Measurements from ENCODE around the gene PARVG. TPM values are rescaled to one million over a fixed set of nuclear protein-coding genes. Genes with fewer than 3 reads are reported as not detected.

The PARVG gene
- total and polyA plus RNA-seq, 12 donors, result 1.4 to 61.1 (median 14.8) TPM

- H3K4me1 ChIP-seq (replicated peaks in 1 of 2), result no peaks in the 10 kb centered on the region
Observed at GRCh38 chr22:44147008-44147645, 33.6 kb upstream of the PARVG start.

GRCh38 chr22:44147821-44148574 lies 32.7 kb upstream of the PARVG start:
- no peaks in the 10 kb centered on the region for H3K27me3 ChIP-seq

More at GRCh38 chr22:44147008-44147645, 33.6 kb upstream of the PARVG start:
- Histone ChIP-seq H3K9me3 (replicated peaks in 1 of 3) (no peaks in the 10 kb centered on the region), H3K36me3 (replicated peaks in 1 of 2) (no peaks in the 10 kb centered on the region), H3K27me3 (no peaks in the 10 kb centered on the region), H3K27ac (no peak overlapping the region), H3K4me3 (no peak overlapping the region)
- no peak for DNase-seq
- intact Hi-C loops (cut with DNase I), result no loop called here
- WGBS, 4 donors, result 83 to 95% (median 87%) methylated on average over 12 of the region's 12 CpGs
- TF ChIP-seq POLR2A (IDR thresholded peaks at IDR 0.05), result no peak
- TF ChIP-seq CTCF (IDR thresholded peaks at IDR 0.05), result no peak

GRCh38 chr22:44151676-44152075 lies 29.0 kb upstream of the PARVG start:
- no peak for DNase-seq
- no peaks in the 10 kb centered on the region for H3K27me3 ChIP-seq
- intact Hi-C loops (cut with DNase I), result no loop called here
- H3K9me3 ChIP-seq (replicated peaks in 1 of 3), result no peaks in the 10 kb centered on the region
- H3K4me1 ChIP-seq (replicated peaks in 1 of 2), result no peaks in the 10 kb centered on the region
- H3K36me3 ChIP-seq (replicated peaks in 1 of 2), result no peaks in the 10 kb centered on the region
- H3K27ac ChIP-seq, result no peak overlapping the region
- no peak for TF ChIP-seq CTCF (IDR thresholded peaks at IDR 0.05)
- TF ChIP-seq POLR2A (IDR thresholded peaks at IDR 0.05), result no peak
- WGBS, 4 donors, result 85 to 91% (median 89%) methylated on average over 4 of the region's 4 CpGs
- H3K4me3 ChIP-seq, result no peak overlapping the region

More at GRCh38 chr22:44147821-44148574, 32.7 kb upstream of the PARVG start:
- H3K4me3 ChIP-seq, result no peak overlapping the region
- DNase-seq, result no peak
- H3K27ac ChIP-seq, result no peak overlapping the region
- no peaks in the 10 kb centered on the region for H3K36me3 ChIP-seq (replicated peaks in 1 of 2)
- intact Hi-C loops (cut with DNase I), result no loop called here
- 76 to 83% (median 81%) methylated on average over 24 to 27 of the region's 27 CpGs for WGBS, 4 donors
- H3K4me1 ChIP-seq (replicated peaks in 1 of 2), result no peaks in the 10 kb centered on the region
- H3K9me3 ChIP-seq (replicated peaks in 1 of 3), result no peaks in the 10 kb centered on the region
- TF ChIP-seq POLR2A (IDR thresholded peaks at IDR 0.05), result no peak

- intact Hi-C loops (cut with DNase I), result no loop called here
- H3K9me3 ChIP-seq (replicated peaks in 1 of 3), result no peaks in the 10 kb centered on the region
- no peak for DNase-seq
- 78 to 90% (median 86%) methylated on average over 10 of the region's 10 CpGs for WGBS, 4 donors
- no peaks in the 10 kb centered on the region for H3K4me1 ChIP-seq (replicated peaks in 1 of 2)
- TF ChIP-seq CTCF (IDR thresholded peaks at IDR 0.05) (no peak), POLR2A (IDR thresholded peaks at IDR 0.05) (no peak)
- no peak overlapping the region for H3K4me3 ChIP-seq
- H3K27me3 ChIP-seq, result no peaks in the 10 kb centered on the region
- no peaks in the 10 kb centered on the region for H3K36me3 ChIP-seq (replicated peaks in 1 of 2)
- H3K27ac ChIP-seq, result no peak overlapping the region
Observed at GRCh38 chr22:44153710-44154109, 27.0 kb upstream of the PARVG start.
